ENCODE results near the gene RALGDS. TPM values are rescaled to one million over a fixed set of nuclear protein-coding genes. Genes with fewer than 3 reads are reported as not detected.

RALGDS gene
- polyA plus RNA-seq, 4 donors, result 33.0 to 49.0 (median 35.7) TPM

DNA sequence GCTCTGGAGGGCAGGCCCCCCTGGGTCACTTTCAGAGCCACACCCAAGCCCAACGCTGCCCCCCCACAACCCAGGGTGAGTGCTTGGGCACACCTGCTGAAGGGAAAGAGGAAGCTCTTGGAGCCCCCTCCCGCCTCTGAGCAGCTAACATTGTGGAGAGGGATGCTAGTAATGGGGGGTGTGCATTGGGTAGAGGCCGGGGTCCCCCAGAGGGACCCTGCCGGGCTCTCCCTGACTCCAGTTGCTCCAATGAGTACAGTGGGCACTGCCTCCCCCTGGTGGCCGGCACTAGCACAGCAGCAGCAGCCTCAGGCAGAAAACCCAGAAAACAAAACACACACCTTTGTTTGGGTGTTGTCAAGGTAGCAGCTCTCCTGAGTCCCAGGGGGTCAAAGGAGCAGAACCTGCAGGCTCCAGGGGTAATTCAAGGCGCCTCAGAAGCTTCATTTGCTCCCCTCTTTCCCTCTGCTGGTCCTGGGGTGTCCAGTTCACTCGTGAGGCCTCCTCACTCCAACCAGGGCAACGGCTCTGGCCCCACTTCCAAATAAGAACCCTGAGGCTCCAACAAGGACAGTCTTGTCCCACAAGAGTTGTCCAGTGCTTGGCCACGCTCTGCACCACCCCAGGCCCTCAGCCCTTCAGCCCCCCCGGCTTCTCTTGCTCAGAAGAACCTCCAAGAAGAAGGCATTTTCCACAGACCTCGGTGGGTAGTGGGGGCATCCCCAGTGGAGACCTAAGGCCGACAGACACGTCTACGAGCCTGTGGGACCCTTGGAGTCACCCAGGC is 26.6 kb upstream of the RALGDS start:
- DNase-seq (peak; percentile 89 to 92), FAIRE-seq (no peak)
- Histone ChIP-seq H3K4me1 (ENCODE audit: control insufficient read depth in 3 of 3, insufficient read depth in 2 of 3, low read depth in 1 of 3, low read length in 2 of 3) (peaks cover 5 to 47% (median 7%) of the 10 kb centered on the region in 3 donors), H3K27me3 (ENCODE audit: control insufficient read depth in 3 of 3, insufficient read depth in 3 of 3, low read length in 3 of 3) (no peaks in the 10 kb centered on the region), H3K27ac (ENCODE audit: low read depth in 1 of 3, low read length in 2 of 3) (peak overlapping the region; percentile 91 to 96 (median 93)), H3K4me3 (ENCODE audit: low read depth in 1 of 3, low read length in 3 of 3) (peak overlapping the region; percentile 13 to 95 (median 79)), H3K9me3 (ENCODE audit: control insufficient read depth in 2 of 2, insufficient read depth in 1 of 2, low read depth in 1 of 2, low read length in 1 of 2) (no peaks in the 10 kb centered on the region), H3K36me3 (ENCODE audit: control insufficient read depth in 3 of 3, insufficient read depth in 2 of 3, low read depth in 1 of 3, low read length in 3 of 3) (peaks cover 0 to 38% (median 0%) of the 10 kb centered on the region in 3 donors)
- WGBS, 3 donors, result 7 to 19% (median 8%) methylated on average over 14 of the region's 14 CpGs

DNA sequence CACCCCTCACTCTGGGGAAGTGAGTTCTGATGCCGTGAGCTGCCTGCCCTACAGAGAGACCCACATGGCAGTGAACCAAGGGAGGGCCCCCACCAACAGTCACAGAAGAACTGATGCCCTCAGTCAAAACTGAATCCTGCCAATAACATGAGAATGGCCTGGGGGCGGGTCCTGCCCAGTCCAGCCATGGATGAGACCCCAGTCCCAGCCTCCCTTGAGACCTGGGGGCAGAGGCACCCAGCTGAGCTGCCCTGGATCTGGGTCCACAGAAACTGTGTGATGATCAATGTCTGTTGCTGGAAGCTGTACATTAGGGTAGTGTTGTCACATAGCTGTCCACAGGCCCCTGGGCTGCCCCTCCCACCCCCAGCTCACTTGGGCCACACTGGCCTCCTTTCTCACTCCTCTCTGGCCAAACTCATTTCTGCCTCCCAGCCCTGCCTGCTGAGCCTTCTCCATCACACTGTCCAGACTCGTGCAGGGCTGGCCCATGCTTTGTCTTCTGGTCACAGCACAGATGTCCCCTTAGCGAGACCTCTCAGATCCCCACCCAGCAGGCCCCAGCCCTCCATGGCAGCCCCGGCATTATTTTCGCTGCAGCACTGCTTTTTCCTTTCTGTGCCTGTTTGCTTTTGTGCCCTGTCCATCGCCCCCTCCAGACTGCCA is 25.8 kb upstream of the RALGDS start:
- H3K4me3 ChIP-seq (ENCODE audit: low read depth in 1 of 3, low read length in 3 of 3), result peak overlapping the region in 1 of 3 donors; percentile 95
- DNase-seq, result no peak
- peaks cover 7 to 54% (median 8%) of the 10 kb centered on the region in 3 donors for H3K4me1 ChIP-seq (ENCODE audit: control insufficient read depth in 3 of 3, insufficient read depth in 2 of 3, low read depth in 1 of 3, low read length in 2 of 3)
- 59 to 68% (median 65%) methylated on average over 7 of the region's 7 CpGs for WGBS, 3 donors
- no peaks in the 10 kb centered on the region for H3K9me3 ChIP-seq (ENCODE audit: control insufficient read depth in 2 of 2, insufficient read depth in 1 of 2, low read depth in 1 of 2, low read length in 1 of 2)
- H3K27ac ChIP-seq (ENCODE audit: low read depth in 1 of 3, low read length in 2 of 3), result peak overlapping the region in 2 of 3 donors; percentile 91 to 93
- FAIRE-seq, result no peak
- H3K36me3 ChIP-seq (ENCODE audit: control insufficient read depth in 3 of 3, insufficient read depth in 2 of 3, low read depth in 1 of 3, low read length in 3 of 3), result peaks cover 0 to 42% (median 0%) of the 10 kb centered on the region in 3 donors
- H3K27me3 ChIP-seq (ENCODE audit: control insufficient read depth in 3 of 3, insufficient read depth in 3 of 3, low read length in 3 of 3), result no peaks in the 10 kb centered on the region

- Histone ChIP-seq H3K27ac (ENCODE audit: low read depth in 1 of 3, low read length in 2 of 3) (peak overlapping the region; percentile 43 to 77 (median 70)), H3K4me1 (ENCODE audit: control insufficient read depth in 3 of 3, insufficient read depth in 2 of 3, low read depth in 1 of 3, low read length in 2 of 3) (peaks cover 12 to 70% (median 20%) of the 10 kb centered on the region in 3 donors), H3K9me3 (ENCODE audit: control insufficient read depth in 2 of 2, insufficient read depth in 1 of 2, low read depth in 1 of 2, low read length in 1 of 2) (no peaks in the 10 kb centered on the region), H3K36me3 (ENCODE audit: control insufficient read depth in 3 of 3, insufficient read depth in 2 of 3, low read depth in 1 of 3, low read length in 3 of 3) (peaks cover 0 to 49% (median 0%) of the 10 kb centered on the region in 3 donors), H3K27me3 (ENCODE audit: control insufficient read depth in 3 of 3, insufficient read depth in 3 of 3, low read length in 3 of 3) (no peaks in the 10 kb centered on the region), H3K4me3 (ENCODE audit: low read depth in 1 of 3, low read length in 3 of 3) (peak overlapping the region in 1 of 3 donors; percentile 28)
- FAIRE-seq (no peak), DNase-seq (peak in 1 of 2 donors; percentile 59)
- 63 to 68% (median 67%) methylated on average over 19 of the region's 19 CpGs for WGBS, 3 donors
These were observed 24.1 kb upstream of the RALGDS start for GRCh38 chr9:133144904-133145851.

DNA sequence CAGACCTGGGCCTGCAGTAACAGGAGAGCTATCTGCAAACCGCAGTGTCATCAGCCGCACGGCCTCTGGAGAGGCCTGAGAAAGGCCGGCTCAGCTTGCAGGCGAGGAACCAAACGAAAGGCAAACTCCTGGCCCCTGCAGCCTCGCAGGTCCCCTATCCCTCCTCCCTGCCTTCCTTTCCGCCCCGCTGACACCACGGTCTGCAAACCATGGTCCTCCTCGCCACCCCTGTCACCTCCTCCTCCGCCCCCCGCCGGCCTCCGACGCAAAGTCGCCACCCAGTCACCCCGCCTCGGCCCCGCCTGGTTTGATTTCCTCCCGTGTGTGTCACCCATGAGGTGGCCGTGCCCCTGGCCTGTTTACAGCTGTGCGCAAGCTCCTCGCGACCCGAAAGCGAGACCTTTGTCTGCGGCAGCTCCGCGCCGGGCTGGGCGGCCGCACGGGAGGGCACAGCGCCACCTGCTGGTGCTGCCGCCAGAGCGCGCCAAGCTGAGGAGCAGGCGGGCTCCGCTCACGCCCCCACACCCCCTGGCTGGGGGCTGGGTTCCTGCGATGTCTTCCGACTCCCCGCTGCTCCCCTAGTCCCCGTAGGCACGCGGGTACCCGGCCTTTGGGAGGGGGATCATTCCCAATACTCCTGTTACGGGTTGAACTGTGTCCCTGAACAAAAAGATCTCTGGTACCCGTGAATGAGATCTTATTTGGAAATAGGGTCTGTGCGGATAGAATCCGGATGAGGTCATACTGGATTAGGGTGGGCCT is 23.3 kb upstream of the RALGDS start:
- WGBS, 3 donors, result 3 to 5% (median 4%) methylated on average over 46 to 52 of the region's 52 CpGs
- H3K4me1 ChIP-seq (ENCODE audit: control insufficient read depth in 3 of 3, insufficient read depth in 2 of 3, low read depth in 1 of 3, low read length in 2 of 3), result peaks cover 15 to 73% (median 20%) of the 10 kb centered on the region in 3 donors

DNA sequence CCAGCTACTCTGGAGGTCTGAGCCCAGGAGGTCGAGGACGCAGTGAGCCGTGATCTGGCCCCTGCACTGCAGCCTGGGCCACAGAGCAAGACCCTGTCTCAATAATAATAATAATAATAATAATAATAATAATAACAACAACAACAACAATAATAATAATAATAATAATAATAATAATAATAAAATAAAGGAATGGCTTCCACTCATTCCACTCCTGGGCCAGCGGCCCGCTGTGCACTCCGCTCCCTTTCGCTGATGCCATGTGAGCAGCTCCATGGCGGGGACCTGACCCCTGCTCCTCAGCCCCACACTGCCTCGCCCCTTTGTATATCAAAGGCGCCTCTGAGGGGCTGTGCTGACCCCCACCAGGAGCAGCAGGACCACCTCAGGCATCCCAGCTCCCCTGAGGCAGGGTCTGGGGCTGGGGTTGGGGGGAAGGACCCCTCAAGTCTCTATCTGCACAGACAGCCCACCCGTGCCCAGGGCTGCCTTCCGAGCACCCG is 22.6 kb upstream of the RALGDS start:
- no peaks in the 10 kb centered on the region for H3K27me3 ChIP-seq (ENCODE audit: control insufficient read depth in 3 of 3, insufficient read depth in 3 of 3, low read length in 3 of 3)
- H3K4me1 ChIP-seq (ENCODE audit: control insufficient read depth in 3 of 3, insufficient read depth in 2 of 3, low read depth in 1 of 3, low read length in 2 of 3), result peaks cover 15 to 78% (median 20%) of the 10 kb centered on the region in 3 donors
- FAIRE-seq, result no peak
- peak overlapping the region in 2 of 3 donors; percentile 12 to 36 for H3K4me3 ChIP-seq (ENCODE audit: low read depth in 1 of 3, low read length in 3 of 3)
- 82 to 83% (median 83%) methylated on average over 13 of the region's 13 CpGs for WGBS, 3 donors
- peak overlapping the region; percentile 77 to 91 (median 90) for H3K27ac ChIP-seq (ENCODE audit: low read depth in 1 of 3, low read length in 2 of 3)
- DNase-seq, result no peak
- H3K9me3 ChIP-seq (ENCODE audit: control insufficient read depth in 2 of 2, insufficient read depth in 1 of 2, low read depth in 1 of 2, low read length in 1 of 2), result no peaks in the 10 kb centered on the region
- H3K36me3 ChIP-seq (ENCODE audit: control insufficient read depth in 3 of 3, insufficient read depth in 2 of 3, low read depth in 1 of 3, low read length in 3 of 3), result peaks cover 0 to 60% (median 0%) of the 10 kb centered on the region in 3 donors

More for the DNA sequence above, 23.3 kb upstream of the RALGDS start:
- DNase-seq (peak; percentile 90 to 93), FAIRE-seq (no peak)
- Histone ChIP-seq H3K27me3 (ENCODE audit: control insufficient read depth in 3 of 3, insufficient read depth in 3 of 3, low read length in 3 of 3) (no peaks in the 10 kb centered on the region), H3K27ac (ENCODE audit: low read depth in 1 of 3, low read length in 2 of 3) (peak overlapping the region; percentile 77 to 91 (median 90)), H3K9me3 (ENCODE audit: control insufficient read depth in 2 of 2, insufficient read depth in 1 of 2, low read depth in 1 of 2, low read length in 1 of 2) (no peaks in the 10 kb centered on the region), H3K4me3 (ENCODE audit: low read depth in 1 of 3, low read length in 3 of 3) (peak overlapping the region in 2 of 3 donors; percentile 12 to 36), H3K36me3 (ENCODE audit: control insufficient read depth in 3 of 3, insufficient read depth in 2 of 3, low read depth in 1 of 3, low read length in 3 of 3) (peaks cover 0 to 53% (median 0%) of the 10 kb centered on the region in 3 donors)

GRCh38 chr9:133142684-133143622 is 21.9 kb upstream of the RALGDS start:
- Histone ChIP-seq H3K36me3 (ENCODE audit: control insufficient read depth in 3 of 3, insufficient read depth in 2 of 3, low read depth in 1 of 3, low read length in 3 of 3) (peaks cover 0 to 65% (median 0%) of the 10 kb centered on the region in 3 donors), H3K27ac (ENCODE audit: low read depth in 1 of 3, low read length in 2 of 3) (peak overlapping the region; percentile 12 to 61 (median 45)), H3K4me1 (ENCODE audit: control insufficient read depth in 3 of 3, insufficient read depth in 2 of 3, low read depth in 1 of 3, low read length in 2 of 3) (peaks cover 15 to 84% (median 20%) of the 10 kb centered on the region in 3 donors), H3K27me3 (ENCODE audit: control insufficient read depth in 3 of 3, insufficient read depth in 3 of 3, low read length in 3 of 3) (no peaks in the 10 kb centered on the region), H3K4me3 (ENCODE audit: low read depth in 1 of 3, low read length in 3 of 3) (no peak overlapping the region), H3K9me3 (ENCODE audit: control insufficient read depth in 2 of 2, insufficient read depth in 1 of 2, low read depth in 1 of 2, low read length in 1 of 2) (no peaks in the 10 kb centered on the region)
- 38 to 61% (median 47%) methylated on average over 18 of the region's 18 CpGs for WGBS, 3 donors
- DNase-seq, result peak; percentile 54
- no peak for FAIRE-seq
